ENCODE measurements around the gene BLTP3B.

The BLTP3B gene

DNA sequence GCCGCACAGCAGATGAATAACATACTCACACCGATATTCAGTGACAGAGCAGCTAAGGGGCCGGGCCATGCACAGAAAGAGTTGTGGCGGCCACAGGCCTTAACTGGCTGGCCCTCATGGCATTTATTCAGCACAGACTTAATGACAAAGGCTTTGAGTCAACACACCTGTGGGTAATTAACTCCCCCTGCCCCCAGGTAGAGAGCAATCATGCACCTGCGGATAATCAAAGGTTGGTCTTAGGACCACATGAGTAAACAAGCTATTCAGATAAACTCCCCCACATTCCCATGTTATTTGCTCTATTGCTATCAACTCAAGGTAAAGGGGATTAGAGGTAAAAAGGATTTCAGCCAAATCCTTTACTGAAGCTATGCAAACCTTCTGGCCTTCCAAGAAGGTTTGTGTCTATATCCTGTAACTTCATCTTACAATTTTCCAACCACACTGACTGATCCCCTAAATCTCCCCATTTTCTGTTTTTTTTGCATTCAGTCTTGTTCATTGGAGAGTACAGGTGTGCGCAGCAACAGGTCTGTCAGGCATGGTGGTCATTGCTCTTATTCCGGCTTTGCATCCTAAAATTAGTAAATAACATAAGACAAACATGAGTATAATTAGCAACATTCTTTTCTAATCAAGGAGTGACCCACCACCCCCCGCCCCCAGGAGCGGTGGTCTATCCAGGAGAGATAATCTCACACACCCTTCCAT lies 16.9 kb upstream of the BLTP3B start:
- Histone ChIP-seq H3K4me3 (ENCODE audit: severe bottlenecking) (no peak overlapping the region), H3K36me3 (ENCODE audit: low read depth) (no peaks in the 10 kb centered on the region), H3K9me3 (ENCODE audit: severe bottlenecking) (no peaks in the 10 kb centered on the region), H3K27me3 (ENCODE audit: insufficient read depth, poor library complexity, severe bottlenecking) (no peaks in the 10 kb centered on the region), H3K4me1 (ENCODE audit: insufficient read depth, poor library complexity, severe bottlenecking) (no peaks in the 10 kb centered on the region), H3K27ac (ENCODE audit: poor library complexity, severe bottlenecking) (no peak overlapping the region)
- DNase-seq (ENCODE audit: low spot score) = no peak
- no peak for ATAC-seq (ENCODE audit: low read depth)
- TF ChIP-seq, protein P1, sequence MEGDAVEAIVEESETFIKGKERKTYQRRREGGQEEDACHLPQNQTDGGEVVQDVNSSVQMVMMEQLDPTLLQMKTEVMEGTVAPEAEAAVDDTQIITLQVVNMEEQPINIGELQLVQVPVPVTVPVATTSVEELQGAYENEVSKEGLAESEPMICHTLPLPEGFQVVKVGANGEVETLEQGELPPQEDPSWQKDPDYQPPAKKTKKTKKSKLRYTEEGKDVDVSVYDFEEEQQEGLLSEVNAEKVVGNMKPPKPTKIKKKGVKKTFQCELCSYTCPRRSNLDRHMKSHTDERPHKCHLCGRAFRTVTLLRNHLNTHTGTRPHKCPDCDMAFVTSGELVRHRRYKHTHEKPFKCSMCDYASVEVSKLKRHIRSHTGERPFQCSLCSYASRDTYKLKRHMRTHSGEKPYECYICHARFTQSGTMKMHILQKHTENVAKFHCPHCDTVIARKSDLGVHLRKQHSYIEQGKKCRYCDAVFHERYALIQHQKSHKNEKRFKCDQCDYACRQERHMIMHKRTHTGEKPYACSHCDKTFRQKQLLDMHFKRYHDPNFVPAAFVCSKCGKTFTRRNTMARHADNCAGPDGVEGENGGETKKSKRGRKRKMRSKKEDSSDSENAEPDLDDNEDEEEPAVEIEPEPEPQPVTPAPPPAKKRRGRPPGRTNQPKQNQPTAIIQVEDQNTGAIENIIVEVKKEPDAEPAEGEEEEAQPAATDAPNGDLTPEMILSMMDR (IDR thresholded peaks at IDR 0.05; ENCODE audit: poor library complexity, severe bottlenecking) = no peak

GRCh38 chr12:100158535-100158934 lies 15.9 kb upstream of the BLTP3B start:
- DNase-seq (ENCODE audit: low spot score) (no peak), ATAC-seq (ENCODE audit: low read depth) (no peak)
- Histone ChIP-seq H3K4me1 (ENCODE audit: insufficient read depth, poor library complexity, severe bottlenecking) (no peaks in the 10 kb centered on the region), H3K27me3 (ENCODE audit: insufficient read depth, poor library complexity, severe bottlenecking) (no peaks in the 10 kb centered on the region), H3K4me3 (ENCODE audit: severe bottlenecking) (no peak overlapping the region), H3K9me3 (ENCODE audit: severe bottlenecking) (no peaks in the 10 kb centered on the region), H3K27ac (ENCODE audit: poor library complexity, severe bottlenecking) (no peak overlapping the region), H3K36me3 (ENCODE audit: low read depth) (no peaks in the 10 kb centered on the region)
- TF ChIP-seq, protein P1 (IDR thresholded peaks at IDR 0.05; ENCODE audit: poor library complexity, severe bottlenecking) = no peak

DNA sequence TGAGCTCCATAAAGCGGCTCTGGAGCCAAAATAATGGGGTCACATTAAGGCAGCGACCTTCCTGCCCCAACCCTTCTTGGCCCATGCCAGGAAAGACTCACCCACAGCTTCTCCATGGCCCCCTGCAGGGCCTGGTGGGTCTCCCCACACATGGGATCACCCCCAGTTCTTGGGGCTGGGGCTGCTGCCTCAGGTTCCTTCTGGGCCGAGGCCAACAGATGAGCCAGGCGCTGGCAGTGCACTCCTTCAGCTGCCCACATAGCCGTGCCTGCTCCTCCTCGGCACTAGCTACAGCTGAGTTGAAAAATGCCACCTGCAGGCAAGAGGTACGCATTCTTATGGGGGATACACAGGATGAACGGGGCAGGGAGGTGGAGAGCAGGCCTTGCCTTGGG lies 14.8 kb upstream of the BLTP3B start:
- no peaks in the 10 kb centered on the region for H3K27me3 ChIP-seq (ENCODE audit: insufficient read depth, poor library complexity, severe bottlenecking)
- TF ChIP-seq, protein P1 (IDR thresholded peaks at IDR 0.05; ENCODE audit: poor library complexity, severe bottlenecking) = no peak
- no peak for ATAC-seq (ENCODE audit: low read depth)
- H3K4me3 ChIP-seq (ENCODE audit: severe bottlenecking) = no peak overlapping the region
- H3K4me1 ChIP-seq (ENCODE audit: insufficient read depth, poor library complexity, severe bottlenecking) = no peaks in the 10 kb centered on the region
- no peaks in the 10 kb centered on the region for H3K9me3 ChIP-seq (ENCODE audit: severe bottlenecking)
- DNase-seq (ENCODE audit: low spot score) = no peak
- no peak overlapping the region for H3K27ac ChIP-seq (ENCODE audit: poor library complexity, severe bottlenecking)
- no peaks in the 10 kb centered on the region for H3K36me3 ChIP-seq (ENCODE audit: low read depth)

GRCh38 chr12:100156731-100157426 lies 14.2 kb upstream of the BLTP3B start:
- DNase-seq (ENCODE audit: low spot score) = no peak
- TF ChIP-seq, protein P1 (IDR thresholded peaks at IDR 0.05; ENCODE audit: poor library complexity, severe bottlenecking) = no peak
- H3K9me3 ChIP-seq (ENCODE audit: severe bottlenecking) = no peaks in the 10 kb centered on the region
- no peaks in the 10 kb centered on the region for H3K36me3 ChIP-seq (ENCODE audit: low read depth)
- no peaks in the 10 kb centered on the region for H3K4me1 ChIP-seq (ENCODE audit: insufficient read depth, poor library complexity, severe bottlenecking)
- ATAC-seq (ENCODE audit: low read depth) = no peak; the same call in 2 of the 3 replicates
- no peaks in the 10 kb centered on the region for H3K27me3 ChIP-seq (ENCODE audit: insufficient read depth, poor library complexity, severe bottlenecking)
- H3K4me3 ChIP-seq (ENCODE audit: severe bottlenecking) = no peak overlapping the region
- H3K27ac ChIP-seq (ENCODE audit: poor library complexity, severe bottlenecking) = no peak overlapping the region
